Measurements from ENCODE around the gene NLGN1. TPM values are rescaled to one million over a fixed set of nuclear protein-coding genes. Genes with fewer than 3 reads are reported as not detected.

The NLGN1 gene
- total and polyA plus RNA-seq, 5 donors: 0.48 to 2.2 (median 0.97) TPM

GRCh38 chr3:173889596-173889995 is 492.1 kb downstream of the NLGN1 start:
- DNase-seq (no peak), ATAC-seq (no peak)
- H3K4me3 ChIP-seq (ENCODE audit: low read length): no peak overlapping the region
- no peaks in the 10 kb centered on the region for H3K9me3 ChIP-seq (ENCODE audit: control insufficient read depth, low read length)
- WGBS: 64% methylated on average over 4 of the region's 4 CpGs
- no peaks in the 10 kb centered on the region for H3K4me1 ChIP-seq (ENCODE audit: control insufficient read depth, insufficient read depth, low read length)
- H3K27me3 ChIP-seq (ENCODE audit: control insufficient read depth, insufficient read depth): no peaks in the 10 kb centered on the region
- no peak overlapping the region for H3K27ac ChIP-seq (ENCODE audit: low read length)
- intact Hi-C loops (cut with DNase I): no loop called here

- H3K27ac ChIP-seq (ENCODE audit: low read length): no peak overlapping the region
- H3K27me3 ChIP-seq (ENCODE audit: control insufficient read depth, insufficient read depth): no peaks in the 10 kb centered on the region
- DNase-seq (no peak), ATAC-seq (no peak)
- intact Hi-C loops (cut with DNase I): no loop called here
- H3K4me3 ChIP-seq (ENCODE audit: low read length): no peak overlapping the region
- H3K9me3 ChIP-seq (ENCODE audit: control insufficient read depth, low read length): no peaks in the 10 kb centered on the region
- H3K4me1 ChIP-seq (ENCODE audit: control insufficient read depth, insufficient read depth, low read length): no peaks in the 10 kb centered on the region
- 89% methylated on average over 4 of the region's 4 CpGs for WGBS
These were observed 492.5 kb downstream of the NLGN1 start for GRCh38 chr3:173890091-173890490.

- no peak overlapping the region for H3K4me3 ChIP-seq (ENCODE audit: low read length)
- WGBS: 95% methylated on average over 4 of the region's 4 CpGs
- H3K27ac ChIP-seq (ENCODE audit: low read length): no peak overlapping the region
- intact Hi-C loops (cut with DNase I): no loop called here
- H3K4me1 ChIP-seq (ENCODE audit: control insufficient read depth, insufficient read depth, low read length): no peaks in the 10 kb centered on the region
- DNase-seq: no peak
- ATAC-seq: no peak
- no peaks in the 10 kb centered on the region for H3K9me3 ChIP-seq (ENCODE audit: control insufficient read depth, low read length)
- H3K27me3 ChIP-seq (ENCODE audit: control insufficient read depth, insufficient read depth): no peaks in the 10 kb centered on the region
These were observed 493.9 kb downstream of the NLGN1 start for GRCh38 chr3:173891272-173892100.

- no peaks in the 10 kb centered on the region for H3K4me1 ChIP-seq (ENCODE audit: control insufficient read depth, insufficient read depth, low read length)
- H3K9me3 ChIP-seq (ENCODE audit: control insufficient read depth, low read length): no peaks in the 10 kb centered on the region
- DNase-seq: no peak
- no peaks in the 10 kb centered on the region for H3K27me3 ChIP-seq (ENCODE audit: control insufficient read depth, insufficient read depth)
- H3K4me3 ChIP-seq (ENCODE audit: low read length): no peak overlapping the region
- no peak for ATAC-seq
- intact Hi-C loops (cut with DNase I): no loop called here
- no peak overlapping the region for H3K27ac ChIP-seq (ENCODE audit: low read length)
- WGBS: 57% methylated on average over 4 of the region's 4 CpGs
These were observed 495.0 kb downstream of the NLGN1 start for GRCh38 chr3:173892547-173892946.

- no peak overlapping the region for H3K27ac ChIP-seq (ENCODE audit: low read length)
- WGBS: 90% methylated on average over 4 of the region's 4 CpGs
- ATAC-seq (no peak), DNase-seq (no peak)
- H3K4me1 ChIP-seq (ENCODE audit: control insufficient read depth, insufficient read depth, low read length): no peaks in the 10 kb centered on the region
- no peaks in the 10 kb centered on the region for H3K9me3 ChIP-seq (ENCODE audit: control insufficient read depth, low read length)
- H3K4me3 ChIP-seq (ENCODE audit: low read length): no peak overlapping the region
- intact Hi-C loops (cut with DNase I): no loop called here
- no peaks in the 10 kb centered on the region for H3K27me3 ChIP-seq (ENCODE audit: control insufficient read depth, insufficient read depth)
These were observed 495.5 kb downstream of the NLGN1 start for GRCh38 chr3:173893066-173893465.

- ATAC-seq: no peak
- Histone ChIP-seq H3K9me3 (ENCODE audit: control insufficient read depth, low read length) (no peaks in the 10 kb centered on the region), H3K4me3 (ENCODE audit: low read length) (no peak overlapping the region), H3K27ac (ENCODE audit: low read length) (no peak overlapping the region), H3K4me1 (ENCODE audit: control insufficient read depth, insufficient read depth, low read length) (no peaks in the 10 kb centered on the region), H3K27me3 (ENCODE audit: control insufficient read depth, insufficient read depth) (no peaks in the 10 kb centered on the region)
- intact Hi-C loops (cut with DNase I): no loop called here
- no peak for DNase-seq
- WGBS: 88% methylated on average over 2 of the region's 2 CpGs
These were observed 496.3 kb downstream of the NLGN1 start for GRCh38 chr3:173893835-173894234.

GRCh38 chr3:173897631-173898030 is 500.1 kb downstream of the NLGN1 start:
- DNase-seq (no peak), ATAC-seq (no peak)
- H3K27me3 ChIP-seq (ENCODE audit: control insufficient read depth, insufficient read depth): no peaks in the 10 kb centered on the region
- no peaks in the 10 kb centered on the region for H3K9me3 ChIP-seq (ENCODE audit: control insufficient read depth, low read length)
- H3K4me1 ChIP-seq (ENCODE audit: control insufficient read depth, insufficient read depth, low read length): no peaks in the 10 kb centered on the region
- H3K4me3 ChIP-seq (ENCODE audit: low read length): no peak overlapping the region
- intact Hi-C loops (cut with DNase I): no loop called here
- H3K27ac ChIP-seq (ENCODE audit: low read length): no peak overlapping the region

- ATAC-seq: no peak
- 82% methylated on average over 2 of the region's 2 CpGs for WGBS
- Histone ChIP-seq H3K4me1 (ENCODE audit: control insufficient read depth, insufficient read depth, low read length) (no peaks in the 10 kb centered on the region), H3K9me3 (ENCODE audit: control insufficient read depth, low read length) (no peaks in the 10 kb centered on the region), H3K27ac (ENCODE audit: low read length) (no peak overlapping the region), H3K27me3 (ENCODE audit: control insufficient read depth, insufficient read depth) (no peaks in the 10 kb centered on the region), H3K4me3 (ENCODE audit: low read length) (no peak overlapping the region)
- DNase-seq: no peak
- intact Hi-C loops (cut with DNase I): no loop called here
These were observed 504.1 kb downstream of the NLGN1 start for GRCh38 chr3:173901649-173902048.

GRCh38 chr3:173902401-173902800 is 504.9 kb downstream of the NLGN1 start:
- no peaks in the 10 kb centered on the region for H3K27me3 ChIP-seq (ENCODE audit: control insufficient read depth, insufficient read depth)
- ATAC-seq (no peak), DNase-seq (no peak)
- H3K4me1 ChIP-seq (ENCODE audit: control insufficient read depth, insufficient read depth, low read length): no peaks in the 10 kb centered on the region
- WGBS: 98% methylated on average over 1 of the region's 1 CpG
- H3K4me3 ChIP-seq (ENCODE audit: low read length): no peak overlapping the region
- intact Hi-C loops (cut with DNase I): no loop called here
- H3K27ac ChIP-seq (ENCODE audit: low read length): no peak overlapping the region
- H3K9me3 ChIP-seq (ENCODE audit: control insufficient read depth, low read length): no peaks in the 10 kb centered on the region

GRCh38 chr3:173902871-173903270 is 505.3 kb downstream of the NLGN1 start:
- 81% methylated on average over 2 of the region's 2 CpGs for WGBS
- no peaks in the 10 kb centered on the region for H3K4me1 ChIP-seq (ENCODE audit: control insufficient read depth, insufficient read depth, low read length)
- no peak for DNase-seq
- no peak for ATAC-seq
- no peak overlapping the region for H3K27ac ChIP-seq (ENCODE audit: low read length)
- no peak overlapping the region for H3K4me3 ChIP-seq (ENCODE audit: low read length)
- intact Hi-C loops (cut with DNase I): no loop called here
- H3K9me3 ChIP-seq (ENCODE audit: control insufficient read depth, low read length): no peaks in the 10 kb centered on the region
- no peaks in the 10 kb centered on the region for H3K27me3 ChIP-seq (ENCODE audit: control insufficient read depth, insufficient read depth)

GRCh38 chr3:173905381-173905780 is 507.8 kb downstream of the NLGN1 start:
- WGBS: 75% methylated on average over 1 of the region's 1 CpG
- H3K9me3 ChIP-seq (ENCODE audit: control insufficient read depth, low read length): no peaks in the 10 kb centered on the region
- no peak for DNase-seq
- no peaks in the 10 kb centered on the region for H3K27me3 ChIP-seq (ENCODE audit: control insufficient read depth, insufficient read depth)
- intact Hi-C loops (cut with DNase I): no loop called here
- no peaks in the 10 kb centered on the region for H3K4me1 ChIP-seq (ENCODE audit: control insufficient read depth, insufficient read depth, low read length)
- ATAC-seq: no peak
- no peak overlapping the region for H3K4me3 ChIP-seq (ENCODE audit: low read length)
- H3K27ac ChIP-seq (ENCODE audit: low read length): no peak overlapping the region

- DNase-seq (no peak), ATAC-seq (no peak)
- H3K4me1 ChIP-seq (ENCODE audit: control insufficient read depth, insufficient read depth, low read length): no peaks in the 10 kb centered on the region
- no peak overlapping the region for H3K27ac ChIP-seq (ENCODE audit: low read length)
- intact Hi-C loops (cut with DNase I): no loop called here
- no peaks in the 10 kb centered on the region for H3K27me3 ChIP-seq (ENCODE audit: control insufficient read depth, insufficient read depth)
- H3K9me3 ChIP-seq (ENCODE audit: control insufficient read depth, low read length): no peaks in the 10 kb centered on the region
- H3K4me3 ChIP-seq (ENCODE audit: low read length): no peak overlapping the region
- 43% methylated on average over 3 of the region's 3 CpGs for WGBS
These were observed 513.9 kb downstream of the NLGN1 start for GRCh38 chr3:173911446-173911845.

Data from right cardiac atrium (tissue), 5 donors.